SK-N-SH (cell line): ENCODE data around the gene LRRC17. TPM values are rescaled to one million over a fixed set of nuclear protein-coding genes. Genes with fewer than 3 reads are reported as not detected.

Experiments
- CTCF ChIA-PET: fragments of 300-600, 350-600 bp; formaldehyde crosslinking; extraction: SDS; loops from one replicate; lab custom pipeline; 2021; lab: Yijun Ruan, JAX
- POLR2A ChIA-PET: fragments of 350-600 bp; sonication (Branson Sonifier 250); formaldehyde crosslinking; extraction: SDS; loops from one replicate; lab custom pipeline; 2020; ENCODE audit warnings: antibody characterized with exemption, inconsistent platforms; lab: Yijun Ruan, JAX
- DNase-seq: peaks from one replicate; pipeline ENCODE4 v3.0.0; 2012
- H2AFZ ChIP-seq: fragments of 200-600 bp; sonication (generic); 2 replicates; pipeline ENCODE4 v1.8.1; 2016; ENCODE audit warnings: antibody characterized with exemption, mild to moderate bottlenecking, low read depth
- H3F3A ChIP-seq: fragments of 200-600 bp; sonication (generic); replicated peaks from 2 replicates; pipeline ENCODE3; 2016; ENCODE audit warnings: antibody characterized with exemption, mild to moderate bottlenecking; ENCODE audit not compliant: insufficient read depth
- H3K27ac ChIP-seq, 2 experiments: fragments of 200-500 bp in 1 of 2; fragments of 200-600 bp in 1 of 2; sonication (Bioruptor generic) in 1 of 2; sonication (generic), shearing (Covaris generic) in 1 of 2; 2 replicates each; pipeline versions ENCODE4 v1.5.1 to v1.6.1; 2014 to 2016; ENCODE audit warnings: low read depth in 2 of 2, inconsistent platforms in 1 of 2, low read length in 1 of 2, mild to moderate bottlenecking in 1 of 2, mixed read lengths in 1 of 2
- H3K27me3 ChIP-seq: fragments of 200-600 bp; sonication (generic), shearing (Covaris generic); 2 replicates; pipeline ENCODE4 v1.6.1; 2016; ENCODE audit warnings: mixed run types; ENCODE audit not compliant: insufficient read depth
- H3K36me3 ChIP-seq, 2 experiments: fragments of 200-500 bp in 1 of 2; fragments of 200-600 bp in 1 of 2; sonication (Bioruptor generic) in 1 of 2; sonication (generic) in 1 of 2; replicated peaks in 1 of 2; 2 replicates each; pipeline versions ENCODE3 to v1.5.1; 2014 to 2016; ENCODE audit warnings: low read length in 1 of 2, mild to moderate bottlenecking in 1 of 2; ENCODE audit not compliant: insufficient read depth in 2 of 2, control insufficient read depth in 1 of 2
- H3K4me1 ChIP-seq, 2 experiments: fragments of 200-500 bp in 1 of 2; fragments of 200-600 bp in 1 of 2; sonication (Bioruptor generic) in 1 of 2; sonication (generic), shearing (Covaris generic) in 1 of 2; 2 replicates each; pipeline versions ENCODE4 v1.5.1 to v1.6.1; 2014 to 2016; ENCODE audit warnings: low read depth in 1 of 2, low read length in 1 of 2, mixed run types in 1 of 2; ENCODE audit not compliant: insufficient read depth in 2 of 2, control insufficient read depth in 1 of 2
- H3K4me2 ChIP-seq: fragments of 200-600 bp; sonication (generic), shearing (Covaris generic); 2 replicates; pipeline ENCODE4 v1.6.1; 2017; ENCODE audit warnings: mixed run types
- H3K4me3 ChIP-seq, 2 experiments: fragments of 200-500 bp in 1 of 2; fragments of 200-600 bp in 1 of 2; sonication (Bioruptor generic) in 1 of 2; sonication (generic), shearing (Covaris generic) in 1 of 2; 2 replicates each; pipeline versions ENCODE4 v1.5.1 to v1.8.1; 2014 to 2016; ENCODE audit warnings: low read depth in 2 of 2, inconsistent platforms in 1 of 2, low read length in 1 of 2, mild to moderate bottlenecking in 1 of 2, mixed read lengths in 1 of 2, moderate library complexity in 1 of 2
- H3K79me2 ChIP-seq: fragments of 200-600 bp; sonication (generic); 2 replicates; pipeline ENCODE4 v1.8.1; 2017; ENCODE audit warnings: mild to moderate bottlenecking; ENCODE audit not compliant: insufficient read depth
- H3K9ac ChIP-seq: fragments of 200-600 bp; sonication (generic); 2 replicates; pipeline ENCODE4 v1.6.1; 2017; ENCODE audit warnings: mixed run types
- H3K9me2 ChIP-seq: fragments of 200-600 bp; sonication (generic); 2 replicates; pipeline ENCODE4 v1.6.1; 2017; ENCODE audit warnings: mixed run types
- H3K9me3 ChIP-seq: fragments of 200-600 bp; sonication (generic); 2 replicates; pipeline ENCODE4 v1.6.1; 2017; ENCODE audit warnings: mixed run types, mild to moderate bottlenecking, moderate library complexity
- H4K20me1 ChIP-seq: fragments of 200-600 bp; sonication (generic); 2 replicates; pipeline ENCODE4 v1.6.1; 2017; ENCODE audit warnings: mild to moderate bottlenecking, mixed run types; ENCODE audit not compliant: insufficient read depth
- ELF1 ChIP-seq: IDR thresholded peaks from 2 replicates; pipeline ENCODE4 v1.4.0; 2012
- EZH2phosphoT487 ChIP-seq: fragments of 200-600 bp; sonication (generic); IDR thresholded peaks from 2 replicates; pipeline ENCODE4 v1.6.1; 2017; ENCODE audit warnings: low read depth, mixed run types, mild to moderate bottlenecking, antibody characterized with exemption, moderate library complexity, borderline replicate concordance
- FOXJ3 ChIP-seq: sonication (generic); formaldehyde crosslinking; IDR thresholded peaks from 2 replicates; pipeline ENCODE4 v1.5.1; 2020; ENCODE audit warnings: mild to moderate bottlenecking, missing genetic modification reagents
- MAX ChIP-seq: IDR thresholded peaks from 2 replicates; pipeline ENCODE4 v1.4.0; 2012; ENCODE audit warnings: low read depth
- MEF2A ChIP-seq: IDR thresholded peaks from 2 replicates; pipeline ENCODE4 v1.4.0; 2012; ENCODE audit warnings: low read depth, borderline replicate concordance
- NFIC ChIP-seq: IDR thresholded peaks from 2 replicates; pipeline ENCODE4 v1.4.0; 2012; ENCODE audit warnings: borderline replicate concordance
- POLR2AphosphoS5 ChIP-seq: IDR thresholded peaks from 2 replicates; pipeline ENCODE4 v1.6.1; 2012; ENCODE audit warnings: low read depth, low read length
- RAD21 ChIP-seq: IDR thresholded peaks from 2 replicates; pipeline ENCODE4 v1.6.1; 2012; ENCODE audit warnings: mild to moderate bottlenecking, low read length
- RCOR1 ChIP-seq: fragments of 150-350 bp; IDR thresholded peaks from 2 replicates; pipeline ENCODE4 v1.6.1; 2017; ENCODE audit warnings: antibody characterized with exemption, low read length
- REST ChIP-seq: IDR thresholded peaks from 2 replicates; pipeline ENCODE4 v1.6.1; 2012; ENCODE audit warnings: mild to moderate bottlenecking, low read depth, low read length, moderate library complexity
- RXRA ChIP-seq: IDR thresholded peaks from 2 replicates; pipeline ENCODE4 v1.4.0; 2012; ENCODE audit warnings: low read depth, mild to moderate bottlenecking, borderline replicate concordance
- USF1 ChIP-seq: IDR thresholded peaks from 2 replicates; pipeline ENCODE4 v1.4.0; 2012; ENCODE audit warnings: low read depth, borderline replicate concordance
- USF2 ChIP-seq: fragments of 150-350 bp; IDR thresholded peaks from 2 replicates; pipeline ENCODE4 v1.6.1; 2017; ENCODE audit warnings: antibody characterized with exemption, low read length, low read depth, borderline replicate concordance
- YY1 ChIP-seq: IDR thresholded peaks from 2 replicates; pipeline ENCODE4 v1.4.0; 2012; ENCODE audit warnings: low read depth, mild to moderate bottlenecking
- WGBS: methylation state at CpG from one replicate; pipeline ENCODE4 v1.1.6; 2017; ENCODE audit warnings: low lambda C conversion rate; 5-methylcytosine and 5-hydroxymethylcytosine counted together
- polyA plus RNA-seq, 3 experiments: library from polyadenylated mRNA; depleted of rRNA; stranded (reverse); fragments of >200 nt; gene quantifications; 2 replicates each; pipeline ENCODE4 v1.2.3, GENCODE V29; 2012

Gene LRRC17
- polyA plus RNA-seq, 1 of the 3 experiments (the other 2 are of a cell fraction), result 101 TPM

- no peaks in the 10 kb centered on the region for H3K27me3 ChIP-seq
- peaks cover 0 to 11% of the 10 kb centered on the region in 2 experiments; a peak in 2 of 4 replicates for H3K4me1 ChIP-seq
- H3K4me3 ChIP-seq, result no peak overlapping the region
- peaks cover 0 to 5% of the 10 kb centered on the region in 2 experiments for H3K36me3 ChIP-seq
- H4K20me1 ChIP-seq, result no peaks in the 10 kb centered on the region
- H2AFZ ChIP-seq, result no peak overlapping the region
- no peaks in the 10 kb centered on the region for H3K79me2 ChIP-seq
- no peak overlapping the region for H3K9ac ChIP-seq
- H3K27ac ChIP-seq, result no peak overlapping the region
- TF ChIP-seq USF1 (no peak), REST (no peak)
- TF ChIP-seq, all 33 proteins: peak for 0
- no peaks in the 10 kb centered on the region for H3K9me3 ChIP-seq
- no peak overlapping the region for H3K4me2 ChIP-seq
- CTCF ChIA-PET, result interaction anchor here (1.0 kb wide), 1 partner anchor 11 kb away, joined by 3 read pairs; no protein-coding TSS in a partner anchor
- WGBS, result 71% methylated on average over 1 of the region's 1 CpG
- no peak for DNase-seq
- H3K9me2 ChIP-seq, result no peaks in the 10 kb centered on the region
- POLR2A ChIA-PET, result no interaction called here
- H3F3A ChIP-seq, result no peaks in the 10 kb centered on the region
These were observed 69.4 kb downstream of the LRRC17 start for GRCh38 chr7:102982235-102982634.

GRCh38 chr7:102983602-102984001 is 70.8 kb downstream of the LRRC17 start:
- ChIA-PET CTCF (interaction anchor here (0.6 kb wide), 3 partner anchors 65 to 427 kb away, joined by 3 to 4 read pairs (median 3); no protein-coding TSS in a partner anchor), POLR2A (no interaction called here)
- DNase-seq, result no peak
- no peaks in the 10 kb centered on the region for H4K20me1 ChIP-seq
- no peak overlapping the region for H3K27ac ChIP-seq
- no peaks in the 10 kb centered on the region for H3K9me2 ChIP-seq
- TF ChIP-seq FOXJ3, result no peak
- no peak for TF ChIP-seq ELF1
- TF ChIP-seq USF2, result no peak
- TF ChIP-seq MAX, result no peak
- TF ChIP-seq NFIC, result no peak
- no peak for TF ChIP-seq MEF2A
- no peak for TF ChIP-seq RXRA
- TF ChIP-seq POLR2AphosphoS5, result no peak
- TF ChIP-seq RAD21, result no peak
- no peak for TF ChIP-seq YY1
- no peak for TF ChIP-seq REST
- no peak for TF ChIP-seq RCOR1
- no peak for TF ChIP-seq EZH2phosphoT487
- peaks cover 0 to 5% of the 10 kb centered on the region in 2 experiments for H3K36me3 ChIP-seq
- H2AFZ ChIP-seq, result no peak overlapping the region
- H3K4me1 ChIP-seq, result peaks cover 0 to 11% of the 10 kb centered on the region in 2 experiments; a peak in 2 of 4 replicates
- WGBS, result 84% methylated on average over 7 of the region's 7 CpGs
- no peaks in the 10 kb centered on the region for H3K9me3 ChIP-seq
- H3F3A ChIP-seq, result no peaks in the 10 kb centered on the region
- no peak overlapping the region for H3K9ac ChIP-seq
- no peaks in the 10 kb centered on the region for H3K79me2 ChIP-seq
- H3K27me3 ChIP-seq, result no peaks in the 10 kb centered on the region
- H3K4me2 ChIP-seq, result no peak overlapping the region
- H3K4me3 ChIP-seq, result no peak overlapping the region
